HCT116 (cell line): ENCODE results near the gene PHLDB3.

ENCODE experiments used
- ATF3 ChIP-seq: IDR thresholded peaks from 2 replicates; pipeline ENCODE4 v1.6.1; 2012
- CEBPB ChIP-seq: IDR thresholded peaks from 2 replicates; pipeline ENCODE4 v1.6.1; 2012; ENCODE audit warnings: low read depth
- CTCF ChIP-seq, 3 experiments: fragments of 200-600 bp in 1 of 3; sonication (generic) in 1 of 3; IDR thresholded peaks in 2 of 3; conservative IDR thresholded peaks in 1 of 3; 2 replicates each; pipeline ENCODE4 v1.5.1; 2012 to 2017; ENCODE audit warnings: low read depth in 2 of 3, low read length in 2 of 3, antibody characterized with exemption in 1 of 3, borderline replicate concordance in 1 of 3, control low read depth in 1 of 3, mild to moderate bottlenecking in 1 of 3, mixed read lengths in 1 of 3, mixed run types in 1 of 3, moderate library complexity in 1 of 3; ENCODE audit not compliant: insufficient read depth in 1 of 3
- EZH2 ChIP-seq: fragments of 200-600 bp; sonication (generic); IDR thresholded peaks from 2 replicates; pipeline ENCODE4 v1.6.1; 2017; ENCODE audit warnings: antibody characterized with exemption, mixed run types
- EZH2phosphoT487 ChIP-seq: fragments of 200-600 bp; IDR thresholded peaks from 2 replicates; pipeline ENCODE4 v1.6.1; 2018; ENCODE audit warnings: antibody characterized with exemption, borderline replicate concordance
- POLR2A ChIP-seq: IDR thresholded peaks from 2 replicates; pipeline ENCODE4 v1.7.0; 2011; ENCODE audit warnings: borderline replicate concordance; ENCODE audit not compliant: insufficient read depth, insufficient read length; ENCODE audit errors: extremely low read depth
- RAD21 ChIP-seq: IDR thresholded peaks from 2 replicates; pipeline ENCODE4 v1.6.1; 2012; ENCODE audit warnings: low read depth, mild to moderate bottlenecking
- SP1 ChIP-seq: IDR thresholded peaks from 2 replicates; pipeline ENCODE4 v1.6.1; 2012; ENCODE audit warnings: low read depth
- YY1 ChIP-seq: IDR thresholded peaks from 2 replicates; pipeline ENCODE4 v1.6.1; 2011; ENCODE audit warnings: low read length, low read depth, moderate library complexity, mild to moderate bottlenecking; ENCODE audit not compliant: insufficient replicate concordance; ENCODE audit errors: extremely low read depth
- ZNF274 ChIP-seq: fragments of 200-500 bp; sonication (Bioruptor generic); IDR thresholded peaks from 2 replicates; pipeline ENCODE4 v1.6.1; 2014; ENCODE audit warnings: mild to moderate bottlenecking, low read depth, low read length, inconsistent platforms
- TF ChIP-seq, protein P1 (sequence below): IDR thresholded peaks from 2 replicates; pipeline ENCODE4 v1.6.1; 2012; ENCODE audit warnings: low read depth

DNA sequence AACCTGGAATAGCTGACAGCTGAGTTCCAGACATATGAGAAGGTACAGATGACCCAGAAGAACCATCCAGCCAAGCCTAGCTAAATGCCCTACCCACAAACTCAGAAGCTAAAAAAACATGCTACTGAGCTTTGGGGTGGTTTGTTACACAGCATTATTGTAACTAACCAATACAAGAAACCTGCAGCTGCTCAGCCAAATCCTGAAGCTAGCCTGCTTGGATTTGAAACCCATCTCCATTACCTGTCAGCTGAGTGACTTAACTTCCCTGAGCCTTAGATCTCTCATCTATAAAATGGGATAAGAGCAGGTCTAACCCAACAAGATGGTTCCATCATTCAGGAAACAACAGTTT lies 64.9 kb downstream of the PHLDB3 start:
- no peak for TF ChIP-seq CTCF (IDR thresholded peaks at IDR 0.05 in 2 of 3, conservative IDR thresholded peaks at IDR 0.05 in 1 of 3; ENCODE audit: borderline replicate concordance in 1 of 3, insufficient read depth in 1 of 3, low read depth in 2 of 3, low read length in 2 of 3)
- TF ChIP-seq SP1: no peak
- TF ChIP-seq EZH2: no peak
- TF ChIP-seq YY1: no peak
- no peak for TF ChIP-seq POLR2A
- TF ChIP-seq, protein P1, sequence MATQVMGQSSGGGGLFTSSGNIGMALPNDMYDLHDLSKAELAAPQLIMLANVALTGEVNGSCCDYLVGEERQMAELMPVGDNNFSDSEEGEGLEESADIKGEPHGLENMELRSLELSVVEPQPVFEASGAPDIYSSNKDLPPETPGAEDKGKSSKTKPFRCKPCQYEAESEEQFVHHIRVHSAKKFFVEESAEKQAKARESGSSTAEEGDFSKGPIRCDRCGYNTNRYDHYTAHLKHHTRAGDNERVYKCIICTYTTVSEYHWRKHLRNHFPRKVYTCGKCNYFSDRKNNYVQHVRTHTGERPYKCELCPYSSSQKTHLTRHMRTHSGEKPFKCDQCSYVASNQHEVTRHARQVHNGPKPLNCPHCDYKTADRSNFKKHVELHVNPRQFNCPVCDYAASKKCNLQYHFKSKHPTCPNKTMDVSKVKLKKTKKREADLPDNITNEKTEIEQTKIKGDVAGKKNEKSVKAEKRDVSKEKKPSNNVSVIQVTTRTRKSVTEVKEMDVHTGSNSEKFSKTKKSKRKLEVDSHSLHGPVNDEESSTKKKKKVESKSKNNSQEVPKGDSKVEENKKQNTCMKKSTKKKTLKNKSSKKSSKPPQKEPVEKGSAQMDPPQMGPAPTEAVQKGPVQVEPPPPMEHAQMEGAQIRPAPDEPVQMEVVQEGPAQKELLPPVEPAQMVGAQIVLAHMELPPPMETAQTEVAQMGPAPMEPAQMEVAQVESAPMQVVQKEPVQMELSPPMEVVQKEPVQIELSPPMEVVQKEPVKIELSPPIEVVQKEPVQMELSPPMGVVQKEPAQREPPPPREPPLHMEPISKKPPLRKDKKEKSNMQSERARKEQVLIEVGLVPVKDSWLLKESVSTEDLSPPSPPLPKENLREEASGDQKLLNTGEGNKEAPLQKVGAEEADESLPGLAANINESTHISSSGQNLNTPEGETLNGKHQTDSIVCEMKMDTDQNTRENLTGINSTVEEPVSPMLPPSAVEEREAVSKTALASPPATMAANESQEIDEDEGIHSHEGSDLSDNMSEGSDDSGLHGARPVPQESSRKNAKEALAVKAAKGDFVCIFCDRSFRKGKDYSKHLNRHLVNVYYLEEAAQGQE: no peak
- TF ChIP-seq ATF3: no peak
- no peak for TF ChIP-seq RAD21
- no peak for TF ChIP-seq EZH2phosphoT487
- no peak for TF ChIP-seq ZNF274
- TF ChIP-seq CEBPB: no peak
